Liver (tissue), 9 donors: Measurements from ENCODE around the gene GALNT4. TPM values are rescaled to one million over a fixed set of nuclear protein-coding genes. Genes with fewer than 3 reads are reported as not detected.

Experiments used
- DNase-seq: peaks from one replicate; pipeline ENCODE4 v3.0.0-alpha.2; 2017; ENCODE audit warnings: low spot score
- H3K27ac ChIP-seq, 2 donors: one replicate each; pipeline ENCODE4 v1.7.0; 2013; ENCODE audit warnings: inconsistent platforms in 2 of 2, low read length in 2 of 2, control low read depth in 1 of 2, low read depth in 1 of 2, mild to moderate bottlenecking in 1 of 2
- H3K27me3 ChIP-seq, 4 donors: one replicate each; pipeline versions ENCODE4 v1.6.1 to v1.7.0; 2013; ENCODE audit warnings: low read length in 3 of 4, inconsistent platforms in 1 of 4, mild to moderate bottlenecking in 1 of 4, moderate library complexity in 1 of 4; ENCODE audit not compliant: control insufficient read depth in 4 of 4, insufficient read depth in 4 of 4
- H3K36me3 ChIP-seq, 4 donors: one replicate each; pipeline versions ENCODE4 v1.6.1 to v1.7.0; 2013; ENCODE audit warnings: low read length in 3 of 4, mild to moderate bottlenecking in 3 of 4, low read depth in 1 of 4, moderate library complexity in 1 of 4; ENCODE audit not compliant: control insufficient read depth in 4 of 4, insufficient read depth in 3 of 4
- H3K4me1 ChIP-seq, 4 donors: one replicate each; pipeline versions ENCODE4 v1.6.1 to v1.7.0; 2013; ENCODE audit warnings: low read length in 3 of 4, mild to moderate bottlenecking in 3 of 4, moderate library complexity in 1 of 4; ENCODE audit not compliant: control insufficient read depth in 4 of 4, insufficient read depth in 4 of 4
- H3K4me3 ChIP-seq, 3 donors: one replicate each; pipeline versions ENCODE4 v1.6.1 to v1.7.0; 2013; ENCODE audit warnings: low read length in 3 of 3, control low read depth in 1 of 3, low read depth in 1 of 3, mild to moderate bottlenecking in 1 of 3
- H3K9ac ChIP-seq, 2 donors: one replicate each; pipeline ENCODE4 v1.7.0; 2013; ENCODE audit warnings: low read length in 2 of 2, mild to moderate bottlenecking in 2 of 2, moderate library complexity in 2 of 2, control low read depth in 1 of 2, low read depth in 1 of 2
- H3K9me3 ChIP-seq, 4 donors: one replicate each; pipeline versions ENCODE4 v1.6.1 to v1.7.0; 2013; ENCODE audit warnings: low read length in 3 of 4; ENCODE audit not compliant: control insufficient read depth in 4 of 4
- EGR1 ChIP-seq, 2 donors: IDR thresholded peaks; 2 replicates each; pipeline ENCODE4 v1.6.1; 2016 to 2018; ENCODE audit warnings: antibody characterized with exemption in 2 of 2, low read depth in 2 of 2
- FOXA1 ChIP-seq: IDR thresholded peaks from 2 replicates; pipeline ENCODE4 v1.6.1; 2016; ENCODE audit warnings: antibody characterized with exemption
- FOXA2 ChIP-seq: IDR thresholded peaks from 2 replicates; pipeline ENCODE4 v1.6.1; 2016; ENCODE audit warnings: antibody characterized with exemption
- GABPA ChIP-seq, 2 donors: IDR thresholded peaks in 1 of 2; conservative IDR thresholded peaks in 1 of 2; 2 replicates each; pipeline ENCODE4 v1.6.1; 2016; ENCODE audit warnings: antibody characterized with exemption in 2 of 2, mild to moderate bottlenecking in 1 of 2, moderate library complexity in 1 of 2
- HNF4A ChIP-seq, 2 donors: conservative IDR thresholded peaks; 2 replicates each; pipeline ENCODE4 v1.6.1; 2016; ENCODE audit warnings: antibody characterized with exemption in 2 of 2, mild to moderate bottlenecking in 2 of 2
- HNF4G ChIP-seq: IDR thresholded peaks from 2 replicates; pipeline ENCODE4 v1.6.1; 2016; ENCODE audit warnings: antibody characterized with exemption
- JUND ChIP-seq, 2 donors: IDR thresholded peaks; 2 replicates each; pipeline ENCODE4 v1.6.1; 2016; ENCODE audit warnings: antibody characterized with exemption in 2 of 2
- NR2F2 ChIP-seq: IDR thresholded peaks from 2 replicates; pipeline ENCODE4 v1.6.1; 2016; ENCODE audit warnings: antibody characterized with exemption
- RAD21 ChIP-seq, 2 donors: IDR thresholded peaks; 2 replicates each; pipeline ENCODE4 v1.6.1; 2016; ENCODE audit warnings: antibody characterized with exemption in 2 of 2, mild to moderate bottlenecking in 2 of 2
- RXRA ChIP-seq, 2 donors: IDR thresholded peaks; 2 replicates each; pipeline ENCODE4 v1.6.1; 2017 to 2018; ENCODE audit warnings: antibody characterized with exemption in 2 of 2, mild to moderate bottlenecking in 1 of 2
- SP1 ChIP-seq: IDR thresholded peaks from 2 replicates; pipeline ENCODE4 v1.6.1; 2018; ENCODE audit warnings: antibody characterized with exemption, mild to moderate bottlenecking
- YY1 ChIP-seq: IDR thresholded peaks from 2 replicates; pipeline ENCODE4 v1.6.1; 2016; ENCODE audit warnings: antibody characterized with exemption, mild to moderate bottlenecking
- WGBS: extraction: QIAGEN DNeasy Blood & Tissue Kit; methylation state at CpG from one replicate; pipeline ENCODE4 v1.1.7; 2013; 5-methylcytosine and 5-hydroxymethylcytosine counted together
- polyA plus RNA-seq, 2 donors: library from polyadenylated mRNA; stranded (reverse) in 1 of 2; unstranded in 1 of 2; fragments of 200-250 nt in 1 of 2; fragments of >200 nt in 1 of 2; fragmentation: Nextera tagmentation in 1 of 2; extraction: Ambion mirVana in 1 of 2; gene quantifications; one replicate each; pipeline versions ENCODE4 v1.2.1 to v1.2.3, GENCODE V29; 2013 to 2015
- total RNA-seq, 2 donors: library from RNA; depleted of rRNA; stranded (reverse); fragments of >200 nt; gene quantifications; one replicate each; pipeline ENCODE4 v1.2.3, GENCODE V29; 2014
- TF ChIP-seq, protein P1 (sequence below): IDR thresholded peaks from 2 replicates; pipeline ENCODE4 v1.6.1; 2016; ENCODE audit warnings: antibody characterized with exemption, mild to moderate bottlenecking
- TF ChIP-seq, protein P2 (sequence below): IDR thresholded peaks from 2 replicates; pipeline ENCODE4 v1.6.1; 2016; ENCODE audit warnings: antibody characterized with exemption
- TF ChIP-seq, protein P3 (sequence below): fragments of 150-350 bp; IDR thresholded peaks from 2 replicates; pipeline ENCODE4 v1.5.1; 2017; ENCODE audit warnings: improper control_type of control experiment, low read depth, low read length; ENCODE audit not compliant: missing input control
- TF ChIP-seq, protein P4 (sequence below): IDR thresholded peaks from 2 replicates; pipeline ENCODE4 v1.6.1; 2016; ENCODE audit warnings: antibody characterized with exemption
- donor health status: healthy.
- donor health status: healthy.
- donor health status: healthy.
- donor health status: healthy.
- donor health status: healthy.

Gene GALNT4
- total and polyA plus RNA-seq, 4 donors = 1.7 to 17.1 (median 5.7) TPM

DNA sequence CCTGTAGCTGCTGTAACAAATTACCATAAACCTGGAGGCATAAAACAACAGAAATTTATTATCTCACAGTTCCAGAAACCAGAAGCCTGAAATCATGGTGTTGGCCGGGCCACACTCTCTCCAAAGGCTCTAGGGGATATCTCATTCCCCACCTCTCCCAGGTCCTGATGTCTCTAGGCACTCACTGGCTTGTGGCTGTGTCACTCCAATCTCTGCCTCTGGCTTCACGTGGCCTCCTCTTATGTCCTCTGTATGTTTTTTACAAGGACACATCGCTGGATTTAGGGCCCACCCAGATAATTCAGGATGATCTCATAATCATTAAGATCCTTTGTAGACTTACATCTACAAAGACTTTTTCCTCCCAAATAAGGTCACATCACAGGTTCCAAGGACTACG lies 8.0 kb downstream of the GALNT4 start:
- TF ChIP-seq HNF4A (conservative IDR thresholded peaks at IDR 0.05) (no peak), FOXA2 (no peak), RXRA (IDR thresholded peaks at IDR 0.05) (no peak), YY1 (no peak), FOXA1 (no peak), HNF4G (no peak), EGR1 (IDR thresholded peaks at IDR 0.05; ENCODE audit: low read depth in 2 of 2) (no peak), NR2F2 (no peak), RAD21 (IDR thresholded peaks at IDR 0.05) (no peak), GABPA (IDR thresholded peaks at IDR 0.05 in 1 of 2, conservative IDR thresholded peaks at IDR 0.05 in 1 of 2) (no peak), SP1 (no peak)
- TF ChIP-seq, protein P1, sequence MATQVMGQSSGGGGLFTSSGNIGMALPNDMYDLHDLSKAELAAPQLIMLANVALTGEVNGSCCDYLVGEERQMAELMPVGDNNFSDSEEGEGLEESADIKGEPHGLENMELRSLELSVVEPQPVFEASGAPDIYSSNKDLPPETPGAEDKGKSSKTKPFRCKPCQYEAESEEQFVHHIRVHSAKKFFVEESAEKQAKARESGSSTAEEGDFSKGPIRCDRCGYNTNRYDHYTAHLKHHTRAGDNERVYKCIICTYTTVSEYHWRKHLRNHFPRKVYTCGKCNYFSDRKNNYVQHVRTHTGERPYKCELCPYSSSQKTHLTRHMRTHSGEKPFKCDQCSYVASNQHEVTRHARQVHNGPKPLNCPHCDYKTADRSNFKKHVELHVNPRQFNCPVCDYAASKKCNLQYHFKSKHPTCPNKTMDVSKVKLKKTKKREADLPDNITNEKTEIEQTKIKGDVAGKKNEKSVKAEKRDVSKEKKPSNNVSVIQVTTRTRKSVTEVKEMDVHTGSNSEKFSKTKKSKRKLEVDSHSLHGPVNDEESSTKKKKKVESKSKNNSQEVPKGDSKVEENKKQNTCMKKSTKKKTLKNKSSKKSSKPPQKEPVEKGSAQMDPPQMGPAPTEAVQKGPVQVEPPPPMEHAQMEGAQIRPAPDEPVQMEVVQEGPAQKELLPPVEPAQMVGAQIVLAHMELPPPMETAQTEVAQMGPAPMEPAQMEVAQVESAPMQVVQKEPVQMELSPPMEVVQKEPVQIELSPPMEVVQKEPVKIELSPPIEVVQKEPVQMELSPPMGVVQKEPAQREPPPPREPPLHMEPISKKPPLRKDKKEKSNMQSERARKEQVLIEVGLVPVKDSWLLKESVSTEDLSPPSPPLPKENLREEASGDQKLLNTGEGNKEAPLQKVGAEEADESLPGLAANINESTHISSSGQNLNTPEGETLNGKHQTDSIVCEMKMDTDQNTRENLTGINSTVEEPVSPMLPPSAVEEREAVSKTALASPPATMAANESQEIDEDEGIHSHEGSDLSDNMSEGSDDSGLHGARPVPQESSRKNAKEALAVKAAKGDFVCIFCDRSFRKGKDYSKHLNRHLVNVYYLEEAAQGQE = no peak
- TF ChIP-seq, protein P2, sequence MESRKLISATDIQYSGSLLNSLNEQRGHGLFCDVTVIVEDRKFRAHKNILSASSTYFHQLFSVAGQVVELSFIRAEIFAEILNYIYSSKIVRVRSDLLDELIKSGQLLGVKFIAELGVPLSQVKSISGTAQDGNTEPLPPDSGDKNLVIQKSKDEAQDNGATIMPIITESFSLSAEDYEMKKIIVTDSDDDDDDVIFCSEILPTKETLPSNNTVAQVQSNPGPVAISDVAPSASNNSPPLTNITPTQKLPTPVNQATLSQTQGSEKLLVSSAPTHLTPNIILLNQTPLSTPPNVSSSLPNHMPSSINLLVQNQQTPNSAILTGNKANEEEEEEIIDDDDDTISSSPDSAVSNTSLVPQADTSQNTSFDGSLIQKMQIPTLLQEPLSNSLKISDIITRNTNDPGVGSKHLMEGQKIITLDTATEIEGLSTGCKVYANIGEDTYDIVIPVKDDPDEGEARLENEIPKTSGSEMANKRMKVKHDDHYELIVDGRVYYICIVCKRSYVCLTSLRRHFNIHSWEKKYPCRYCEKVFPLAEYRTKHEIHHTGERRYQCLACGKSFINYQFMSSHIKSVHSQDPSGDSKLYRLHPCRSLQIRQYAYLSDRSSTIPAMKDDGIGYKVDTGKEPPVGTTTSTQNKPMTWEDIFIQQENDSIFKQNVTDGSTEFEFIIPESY = no peak
- TF ChIP-seq, protein P3, sequence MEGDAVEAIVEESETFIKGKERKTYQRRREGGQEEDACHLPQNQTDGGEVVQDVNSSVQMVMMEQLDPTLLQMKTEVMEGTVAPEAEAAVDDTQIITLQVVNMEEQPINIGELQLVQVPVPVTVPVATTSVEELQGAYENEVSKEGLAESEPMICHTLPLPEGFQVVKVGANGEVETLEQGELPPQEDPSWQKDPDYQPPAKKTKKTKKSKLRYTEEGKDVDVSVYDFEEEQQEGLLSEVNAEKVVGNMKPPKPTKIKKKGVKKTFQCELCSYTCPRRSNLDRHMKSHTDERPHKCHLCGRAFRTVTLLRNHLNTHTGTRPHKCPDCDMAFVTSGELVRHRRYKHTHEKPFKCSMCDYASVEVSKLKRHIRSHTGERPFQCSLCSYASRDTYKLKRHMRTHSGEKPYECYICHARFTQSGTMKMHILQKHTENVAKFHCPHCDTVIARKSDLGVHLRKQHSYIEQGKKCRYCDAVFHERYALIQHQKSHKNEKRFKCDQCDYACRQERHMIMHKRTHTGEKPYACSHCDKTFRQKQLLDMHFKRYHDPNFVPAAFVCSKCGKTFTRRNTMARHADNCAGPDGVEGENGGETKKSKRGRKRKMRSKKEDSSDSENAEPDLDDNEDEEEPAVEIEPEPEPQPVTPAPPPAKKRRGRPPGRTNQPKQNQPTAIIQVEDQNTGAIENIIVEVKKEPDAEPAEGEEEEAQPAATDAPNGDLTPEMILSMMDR = no peak

DNA sequence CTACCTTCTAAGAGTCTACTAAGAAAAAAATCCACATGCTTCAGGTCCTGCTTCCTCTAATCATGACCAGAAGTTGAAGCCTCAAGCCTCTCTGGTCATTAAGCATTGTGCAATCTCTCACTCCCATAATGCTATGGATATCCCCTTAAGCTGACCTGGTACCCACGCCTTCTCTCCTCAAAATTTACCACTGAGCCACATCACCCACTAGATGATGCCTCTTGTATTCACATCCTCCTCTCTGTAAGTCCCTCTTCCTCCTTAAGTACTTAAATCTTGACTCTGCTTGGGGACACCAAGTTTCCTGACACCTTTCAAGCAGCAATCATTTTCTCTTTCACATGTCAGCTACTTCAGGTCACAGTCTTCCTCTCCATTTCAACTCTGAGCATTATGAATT lies 9.8 kb downstream of the GALNT4 start:
- Histone ChIP-seq H3K9me3 (no peaks in the 10 kb centered on the region), H3K27me3 (no peaks in the 10 kb centered on the region), H3K4me1 (peaks cover 0 to 3% (median 0%) of the 10 kb centered on the region in 4 donors), H3K27ac (no peak overlapping the region), H3K9ac (no peak overlapping the region), H3K4me3 (no peak overlapping the region), H3K36me3 (no peaks in the 10 kb centered on the region)
- no peak for DNase-seq
- TF ChIP-seq FOXA2 = no peak
- no peak for TF ChIP-seq HNF4A (conservative IDR thresholded peaks at IDR 0.05)
- TF ChIP-seq, protein P3 = no peak
- TF ChIP-seq JUND (IDR thresholded peaks at IDR 0.05) = no peak
- TF ChIP-seq, protein P1 = no peak
- TF ChIP-seq, protein P4, sequence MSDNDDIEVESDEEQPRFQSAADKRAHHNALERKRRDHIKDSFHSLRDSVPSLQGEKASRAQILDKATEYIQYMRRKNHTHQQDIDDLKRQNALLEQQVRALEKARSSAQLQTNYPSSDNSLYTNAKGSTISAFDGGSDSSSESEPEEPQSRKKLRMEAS = no peak
- WGBS = 86% methylated on average over 1 of the region's 1 CpG

More for the DNA sequence above, 8.0 kb downstream of the GALNT4 start:
- Histone ChIP-seq H3K27ac (no peak overlapping the region), H3K4me1 (peaks cover 3 to 6% (median 5%) of the 10 kb centered on the region in 4 donors), H3K4me3 (no peak overlapping the region), H3K36me3 (no peaks in the 10 kb centered on the region), H3K9ac (no peak overlapping the region), H3K27me3 (no peaks in the 10 kb centered on the region), H3K9me3 (no peaks in the 10 kb centered on the region)
- 73% methylated on average over 4 of the region's 4 CpGs for WGBS
- no peak for DNase-seq
